Cardiac muscle cell (in vitro differentiated cells and primary cell): ENCODE results near the gene HGS. TPM values are rescaled to one million over a fixed set of nuclear protein-coding genes. Genes with fewer than 3 reads are reported as not detected.

ENCODE experiments used
- DNase-seq, 2 donors: peaks; one replicate each; pipeline versions ENCODE4 v3.0.0 to v3.0.0-alpha.2; 2010 to 2017; ENCODE audit warnings: low read depth in 1 of 2, low spot score in 1 of 2
- H3K27ac ChIP-seq: fragments of 200-600 bp; sonication (generic); 2 replicates; pipeline ENCODE4 v1.5.1; 2016
- H3K27me3 ChIP-seq: fragments of 200-600 bp; sonication (generic); 2 replicates; pipeline ENCODE4 v1.6.0; 2016; ENCODE audit warnings: control low read depth
- H3K36me3 ChIP-seq: fragments of 200-600 bp; sonication (generic); 2 replicates; pipeline ENCODE4 v1.5.1; 2016; ENCODE audit warnings: control low read depth
- H3K4me1 ChIP-seq: fragments of 200-600 bp; sonication (generic); 2 replicates; pipeline ENCODE4 v1.8.1; 2017; ENCODE audit warnings: low read depth, mild to moderate bottlenecking, mixed run types
- H3K4me3 ChIP-seq: fragments of 200-600 bp; sonication (generic); 2 replicates; pipeline ENCODE4 v1.5.1; 2016; ENCODE audit warnings: mild to moderate bottlenecking
- H3K9me3 ChIP-seq: fragments of 200-600 bp; sonication (generic); 2 replicates; pipeline ENCODE4 v1.5.1; 2017; ENCODE audit warnings: low read depth, mild to moderate bottlenecking, control low read depth
- CTCF ChIP-seq: IDR thresholded peaks from 2 replicates; pipeline ENCODE4 v1.5.1; 2012; ENCODE audit warnings: low read depth, mild to moderate bottlenecking, low read length
- polyA plus RNA-seq: library from polyadenylated mRNA; unstranded; fragments of >200 nt; fragmentation: Nextera tagmentation; extraction: Ambion mirVana; gene quantifications from 2 replicates; pipeline ENCODE4 v1.2.1, GENCODE V29; 2016
- total RNA-seq: library from RNA; depleted of rRNA; stranded (reverse); fragments of >200 nt; gene quantifications from 2 replicates; pipeline ENCODE4 v1.2.3, GENCODE V29; 2016

The HGS gene
- total RNA-seq (86.1 and 107 TPM in 2 replicates), polyA plus RNA-seq (108 and 109 TPM in 2 replicates)

- DNase-seq: peak; percentile 99
- Histone ChIP-seq H3K36me3 (peaks cover 14% of the 10 kb centered on the region), H3K4me1 (peaks cover 12% of the 10 kb centered on the region), H3K4me3 (peak within 1 kb of the TSS; percentile 87), H3K27ac (peak within 1 kb of the TSS; percentile 81), H3K27me3 (no peaks in the 10 kb centered on the region), H3K9me3 (no peaks in the 10 kb centered on the region)
- no peak for TF ChIP-seq CTCF
Observed at GRCh38 chr17:81683584-81684441, at the start of gene HGS, which contains the start of gene ARL16. TSS of gene HGS (plus strand) at chr17:81684011. CDS start at chr17:81684067, 56 bp downstream. TSS of gene ARL16 (minus strand) at chr17:81683797. CDS start at chr17:81683753, 44 bp downstream.

- no peak for TF ChIP-seq CTCF
- peaks cover 3% of the 10 kb centered on the region for H3K36me3 ChIP-seq
- H3K4me1 ChIP-seq: no peaks in the 10 kb centered on the region
- no peaks in the 10 kb centered on the region for H3K27me3 ChIP-seq
- H3K27ac ChIP-seq: peak overlapping the region; percentile 96
- no peaks in the 10 kb centered on the region for H3K9me3 ChIP-seq
- DNase-seq: no peak
- no peak overlapping the region for H3K4me3 ChIP-seq
Observed at GRCh38 chr17:81635431-81635830, 48.4 kb upstream of the HGS start.

GRCh38 chr17:81635973-81636504 lies 47.8 kb upstream of the HGS start:
- H3K27me3 ChIP-seq: no peaks in the 10 kb centered on the region
- no peaks in the 10 kb centered on the region for H3K4me1 ChIP-seq
- H3K9me3 ChIP-seq: no peaks in the 10 kb centered on the region
- peak overlapping the region; percentile 84 for H3K4me3 ChIP-seq
- no peak for TF ChIP-seq CTCF
- H3K27ac ChIP-seq: peak overlapping the region; percentile 96
- H3K36me3 ChIP-seq: peaks cover 3% of the 10 kb centered on the region
- DNase-seq: no peak

- Histone ChIP-seq H3K36me3 (no peaks in the 10 kb centered on the region), H3K27ac (peak within 1 kb of the TSS; percentile 96), H3K9me3 (no peaks in the 10 kb centered on the region), H3K27me3 (no peaks in the 10 kb centered on the region), H3K4me1 (no peaks in the 10 kb centered on the region), H3K4me3 (peak within 1 kb of the TSS; percentile 84)
- TF ChIP-seq CTCF: no peak
- DNase-seq: peak; percentile 91 to 93
Observed at GRCh38 chr17:81636505-81637288, 47.1 kb upstream of the HGS start, which contains the start of the genes NPLOC4 and TSPAN10. TSS of gene NPLOC4 (minus strand) at chr17:81637112. CDS start at chr17:81636930, 182 bp downstream. TSS of gene TSPAN10 (plus strand) at chr17:81637196. CDS start at chr17:81642413, 5,217 bp downstream.

GRCh38 chr17:81638683-81639082 lies 45.1 kb upstream of the HGS start:
- no peaks in the 10 kb centered on the region for H3K36me3 ChIP-seq
- DNase-seq: no peak
- no peak for TF ChIP-seq CTCF
- H3K4me1 ChIP-seq: no peaks in the 10 kb centered on the region
- no peaks in the 10 kb centered on the region for H3K9me3 ChIP-seq
- H3K27me3 ChIP-seq: no peaks in the 10 kb centered on the region
- no peak overlapping the region for H3K27ac ChIP-seq
- no peak overlapping the region for H3K4me3 ChIP-seq
